AG09309 (cell line): ENCODE data around the gene ATF7.

Source experiments
- DNase-seq: peaks from one replicate; pipeline ENCODE4 v3.0.0-alpha.2; 2010; ENCODE audit warnings: low read depth
- H3K4me3 ChIP-seq: 2 replicates; pipeline ENCODE4 v1.5.1; 2011; ENCODE audit warnings: mild to moderate bottlenecking, low read depth, low read length, moderate library complexity; ENCODE audit not compliant: control insufficient read depth
- TF ChIP-seq, protein P1 (sequence below): IDR thresholded peaks from 2 replicates; pipeline ENCODE4 v1.5.1; 2011; ENCODE audit warnings: mild to moderate bottlenecking, low read depth, low read length, inconsistent platforms; ENCODE audit not compliant: insufficient read depth, control insufficient read depth; ENCODE audit errors: missing control alignments

Gene ATF7

DNA sequence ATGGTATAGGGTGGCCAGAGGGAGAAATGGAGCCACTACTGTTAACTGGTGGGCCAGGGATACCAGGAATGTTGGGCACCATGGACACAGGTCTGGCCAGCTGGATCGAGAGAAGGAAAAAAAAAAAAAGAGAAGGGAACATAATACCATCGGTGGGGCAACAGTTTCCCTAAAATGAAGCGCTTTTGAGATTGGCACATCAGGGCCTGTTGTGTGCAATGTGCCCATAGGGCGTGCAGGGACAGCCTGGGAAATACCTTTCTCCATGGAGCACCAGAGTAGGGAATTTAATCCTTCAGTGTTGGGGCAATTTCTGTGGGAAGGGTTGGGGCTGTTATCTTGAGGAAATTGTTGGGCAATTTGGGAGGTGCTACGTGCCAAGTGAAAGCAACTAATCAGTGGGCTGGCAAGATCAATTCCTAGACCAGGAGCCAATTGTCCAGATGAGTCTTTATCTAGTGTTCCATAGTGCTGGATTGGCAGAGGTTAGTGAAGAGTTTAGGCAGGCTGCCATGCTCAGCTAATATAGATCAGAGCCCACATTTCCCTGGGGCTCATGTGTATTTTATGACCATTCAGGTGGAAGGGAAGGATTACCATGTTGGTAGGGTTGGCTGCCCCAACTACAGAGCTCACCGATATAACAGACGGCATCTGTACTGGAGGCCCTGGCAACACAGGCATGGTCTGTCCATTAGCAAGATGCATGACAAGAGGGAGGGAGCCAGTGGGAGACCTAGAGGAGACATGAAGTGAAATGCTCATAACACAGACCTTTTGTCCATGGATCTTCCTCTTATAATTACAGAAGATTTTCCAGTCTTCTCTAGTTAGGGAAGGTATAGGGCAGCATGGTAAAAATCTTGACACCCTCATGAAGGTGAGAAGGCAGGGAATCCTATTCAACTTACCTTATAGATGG is 93.4 kb downstream of the ATF7 start:
- H3K4me3 ChIP-seq, result no peak overlapping the region
- DNase-seq, result no peak
- TF ChIP-seq, protein P1, sequence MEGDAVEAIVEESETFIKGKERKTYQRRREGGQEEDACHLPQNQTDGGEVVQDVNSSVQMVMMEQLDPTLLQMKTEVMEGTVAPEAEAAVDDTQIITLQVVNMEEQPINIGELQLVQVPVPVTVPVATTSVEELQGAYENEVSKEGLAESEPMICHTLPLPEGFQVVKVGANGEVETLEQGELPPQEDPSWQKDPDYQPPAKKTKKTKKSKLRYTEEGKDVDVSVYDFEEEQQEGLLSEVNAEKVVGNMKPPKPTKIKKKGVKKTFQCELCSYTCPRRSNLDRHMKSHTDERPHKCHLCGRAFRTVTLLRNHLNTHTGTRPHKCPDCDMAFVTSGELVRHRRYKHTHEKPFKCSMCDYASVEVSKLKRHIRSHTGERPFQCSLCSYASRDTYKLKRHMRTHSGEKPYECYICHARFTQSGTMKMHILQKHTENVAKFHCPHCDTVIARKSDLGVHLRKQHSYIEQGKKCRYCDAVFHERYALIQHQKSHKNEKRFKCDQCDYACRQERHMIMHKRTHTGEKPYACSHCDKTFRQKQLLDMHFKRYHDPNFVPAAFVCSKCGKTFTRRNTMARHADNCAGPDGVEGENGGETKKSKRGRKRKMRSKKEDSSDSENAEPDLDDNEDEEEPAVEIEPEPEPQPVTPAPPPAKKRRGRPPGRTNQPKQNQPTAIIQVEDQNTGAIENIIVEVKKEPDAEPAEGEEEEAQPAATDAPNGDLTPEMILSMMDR, result no peak

- DNase-seq, result no peak
- TF ChIP-seq, protein P1, result no peak
- H3K4me3 ChIP-seq, result no peak overlapping the region
These were observed 94.2 kb downstream of the ATF7 start for GRCh38 chr12:53532021-53532420.

DNA sequence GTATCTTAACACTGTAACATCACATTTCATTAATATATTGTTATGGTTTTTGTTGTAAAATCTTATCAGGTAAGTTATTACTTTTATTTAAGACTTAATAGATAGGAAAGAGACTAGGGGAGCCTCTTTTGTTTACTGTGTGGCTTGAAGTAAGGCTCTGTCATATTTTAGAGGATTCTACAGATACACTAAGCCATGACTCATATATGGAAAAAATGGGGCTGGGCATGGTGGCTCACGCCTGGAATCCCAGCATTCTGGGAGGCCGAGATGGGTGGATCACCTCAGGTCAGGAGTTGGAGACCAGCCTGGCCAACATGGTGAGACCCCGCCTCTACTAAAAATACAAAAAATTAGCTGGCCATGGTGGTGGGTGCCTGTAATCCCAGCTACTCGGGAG is 95.3 kb downstream of the ATF7 start:
- DNase-seq, result no peak
- no peak overlapping the region for H3K4me3 ChIP-seq
- TF ChIP-seq, protein P1, result no peak

DNA sequence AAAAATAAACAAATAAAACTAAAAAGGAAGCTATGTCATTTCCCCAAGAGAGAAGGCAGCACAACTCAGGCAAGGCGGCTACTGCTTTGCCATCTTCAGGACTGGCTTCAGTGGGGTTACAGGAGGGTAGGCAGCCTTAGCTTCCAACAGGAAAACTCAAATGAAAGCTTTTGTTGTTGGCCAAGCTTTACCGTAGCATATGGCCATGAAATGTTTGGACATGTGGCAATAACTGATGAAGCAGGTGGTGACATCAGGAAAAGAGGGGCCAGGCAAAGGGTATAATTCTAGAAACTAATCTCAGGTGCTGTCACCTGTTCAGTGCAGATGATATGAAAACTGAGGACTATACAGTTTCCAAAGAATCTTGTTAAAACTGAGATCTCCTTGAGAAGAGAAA is 96.1 kb downstream of the ATF7 start:
- TF ChIP-seq, protein P1, result no peak
- no peak overlapping the region for H3K4me3 ChIP-seq
- DNase-seq, result no peak

- no peak for DNase-seq
These were observed 101.7 kb downstream of the ATF7 start for GRCh38 chr12:53524476-53524875.

DNA sequence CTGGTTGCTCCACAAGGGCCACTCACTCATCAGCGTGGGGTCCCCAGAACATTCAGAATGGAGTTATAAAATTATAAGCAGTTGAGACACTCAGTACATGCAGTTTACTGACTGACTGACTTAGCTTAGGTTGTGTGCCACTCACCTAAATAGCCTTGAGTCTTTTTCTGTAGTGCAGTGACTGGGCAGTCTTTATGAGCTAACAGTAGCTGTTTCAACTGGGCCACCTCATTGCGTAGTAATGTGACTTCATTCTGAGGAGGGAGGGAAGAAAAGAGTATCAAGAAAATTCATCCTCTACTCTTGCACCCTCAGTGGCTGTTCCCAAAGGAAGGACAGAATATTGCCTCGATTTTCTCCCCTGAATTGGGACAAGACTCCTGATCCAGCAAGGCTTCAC is 103.1 kb downstream of the ATF7 start:
- no peak overlapping the region for H3K4me3 ChIP-seq
- no peak for DNase-seq
- TF ChIP-seq, protein P1, result no peak

More at GRCh38 chr12:53524476-53524875, 101.7 kb downstream of the ATF7 start:
- no peak overlapping the region for H3K4me3 ChIP-seq
- TF ChIP-seq, protein P1, result no peak

DNA sequence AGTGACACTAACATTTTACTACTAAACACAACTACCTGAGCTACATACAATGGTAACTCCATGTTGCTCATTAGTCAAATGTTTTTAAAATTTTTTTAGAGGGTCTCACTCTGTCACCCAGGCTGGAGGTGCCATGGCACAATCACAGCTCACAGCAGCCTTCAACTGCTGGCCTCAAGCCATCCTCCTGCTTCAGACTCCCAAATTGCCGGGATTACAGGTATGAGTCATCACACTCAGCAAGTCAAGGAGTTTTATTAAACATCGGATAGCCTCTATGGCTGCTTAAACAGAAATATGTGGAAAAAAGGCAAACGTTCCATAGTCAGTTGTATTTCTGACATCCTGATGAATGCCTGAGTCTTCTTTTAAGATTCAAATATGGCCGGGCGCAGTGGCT is 107.8 kb downstream of the ATF7 start:
- no peak for DNase-seq
- H3K4me3 ChIP-seq, result no peak overlapping the region
- TF ChIP-seq, protein P1, result no peak
